HepG2 (cell line): Measurements from ENCODE around the gene POMT2. TPM values are rescaled to one million over a fixed set of nuclear protein-coding genes. Genes with fewer than 3 reads are reported as not detected.

Experiments
- ATAC-seq: fragments of 200-7000 bp; cut with Tn5 transposase; 3 replicates; pipeline ENCODE4 v1.9.1; 2020; ENCODE audit warnings: mild to moderate bottlenecking, moderate library complexity
- BruUV-seq: library from RNA; stranded (reverse); fragments of 400-500 nt; replicated peaks from 2 replicates; lab custom pipeline; 2021; lab: Mats Ljungman, UMichigan
- CTCF ChIA-PET: fragments of 300-600 bp; formaldehyde crosslinking; extraction: SDS; loops from one replicate; lab custom pipeline; 2021; ENCODE audit warnings: low total read pairs, inconsistent platforms, low intra/inter-chr PET ratio; lab: Yijun Ruan, JAX
- POLR2A ChIA-PET: fragments of 350-600 bp; sonication (Branson Sonifier 250); formaldehyde crosslinking; loops from one replicate; lab custom pipeline; 2020; ENCODE audit warnings: antibody characterized with exemption, inconsistent platforms; lab: Yijun Ruan, JAX
- DNase-seq: peaks from one replicate; pipeline ENCODE4 v3.0.0-alpha.2; 2015; ENCODE audit warnings: low spot score
- FAIRE-seq: peaks from 3 replicates; lab custom pipeline; 2011; peaks lifted over from hg19 to GRCh38; lab: Jason Lieb, UNC
- H2AFZ ChIP-seq: one replicate; pipeline ENCODE4 v1.6.1; 2011; ENCODE audit warnings: low read length, inconsistent platforms
- H3K27ac ChIP-seq: fragments of 300-600 bp; 3 replicates; pipeline ENCODE4 v1.8.0; 2011; ENCODE audit warnings: mixed run types, mild to moderate bottlenecking, mixed read lengths, low read length, inconsistent platforms; ENCODE audit not compliant: insufficient read depth; ENCODE audit errors: extremely low read length
- H3K27me3 ChIP-seq, 2 experiments: fragments of 200-600 bp in 1 of 2; 2 replicates in 1 of 2; 3 replicates in 1 of 2; pipeline versions ENCODE4 v1.6.0 to v1.8.0; 2011; ENCODE audit warnings: low read length in 2 of 2, mild to moderate bottlenecking in 2 of 2, moderate library complexity in 2 of 2, inconsistent platforms in 1 of 2; ENCODE audit not compliant: insufficient read depth in 2 of 2, control insufficient read depth in 1 of 2
- H3K36me3 ChIP-seq, 2 experiments: fragments of 200-600 bp in 1 of 2; replicated peaks in 1 of 2; 2 replicates in 1 of 2; 3 replicates in 1 of 2; pipeline versions ENCODE4 v1.5.1 to v1.8.0; 2011; ENCODE audit warnings: low read length in 2 of 2, inconsistent platforms in 1 of 2; ENCODE audit not compliant: insufficient read depth in 2 of 2, control insufficient read depth in 1 of 2
- H3K4me1 ChIP-seq: 2 replicates; pipeline ENCODE4 v1.5.1; 2012; ENCODE audit warnings: low read length, inconsistent platforms; ENCODE audit not compliant: insufficient read depth
- H3K4me2 ChIP-seq: 2 replicates; pipeline ENCODE4 v1.6.0; 2011; ENCODE audit warnings: low read depth, low read length, inconsistent platforms
- H3K4me3 ChIP-seq, 3 experiments: fragments of 200-600 bp in 1 of 3; sonication (generic), shearing (Covaris generic) in 1 of 3; replicated peaks in 1 of 3; 2 replicates each; pipeline ENCODE4 v1.5.1; 2011 to 2016; ENCODE audit warnings: low read length in 3 of 3, inconsistent platforms in 2 of 3, low read depth in 2 of 3, mild to moderate bottlenecking in 2 of 3, control low read depth in 1 of 3, mixed read lengths in 1 of 3; ENCODE audit not compliant: insufficient read depth in 1 of 3
- H3K79me2 ChIP-seq: one replicate; pipeline ENCODE4 v1.6.1; 2011; ENCODE audit warnings: low read length, inconsistent platforms; ENCODE audit not compliant: insufficient read depth
- H3K9ac ChIP-seq: 2 replicates; pipeline ENCODE4 v1.6.0; 2011; ENCODE audit warnings: mild to moderate bottlenecking, low read depth, low read length, inconsistent platforms; ENCODE audit not compliant: insufficient read depth
- H3K9me3 ChIP-seq: 2 replicates; pipeline ENCODE4 v1.5.1; 2012; ENCODE audit warnings: mild to moderate bottlenecking, low read length
- H4K20me1 ChIP-seq: 2 replicates; pipeline ENCODE4 v1.6.0; 2011; ENCODE audit warnings: inconsistent platforms, mild to moderate bottlenecking, low read length, moderate library complexity; ENCODE audit not compliant: insufficient read depth
- FOXM1 ChIP-seq: sonication (generic); formaldehyde crosslinking; IDR thresholded peaks from 2 replicates; pipeline ENCODE4 v1.5.0; 2020; ENCODE audit warnings: missing genetic modification reagents
- HNRNPLL ChIP-seq: fragments of 200-400 bp; formaldehyde crosslinking; IDR thresholded peaks from 2 replicates; pipeline ENCODE4 v1.6.1; 2017; ENCODE audit warnings: mild to moderate bottlenecking, low read depth, low read length; ENCODE audit not compliant: poor library complexity, severe bottlenecking
- HOXA7 ChIP-seq: sonication (generic); formaldehyde crosslinking; IDR thresholded peaks from 2 replicates; pipeline ENCODE4 v1.8.1; 2022; ENCODE audit warnings: mild to moderate bottlenecking, missing genetic modification reagents, moderate library complexity
- HOXD1 ChIP-seq: sonication (generic); formaldehyde crosslinking; IDR thresholded peaks from 2 replicates; pipeline ENCODE4 v1.5.0; 2020; ENCODE audit warnings: missing genetic modification reagents
- JDP2 ChIP-seq: sonication (generic); formaldehyde crosslinking; IDR thresholded peaks from 2 replicates; pipeline ENCODE4 v1.8.1; 2022; ENCODE audit warnings: missing genetic modification reagents, borderline replicate concordance
- MED1 ChIP-seq: sonication (generic); formaldehyde crosslinking; IDR thresholded peaks from 2 replicates; pipeline ENCODE4 v1.4.0; 2020; ENCODE audit warnings: missing genetic modification reagents
- MIER2 ChIP-seq: IDR thresholded peaks from 2 replicates; pipeline ENCODE4 v1.6.1; 2016; ENCODE audit warnings: missing biosample characterization, missing genetic modification reagents
- PHF20 ChIP-seq: sonication (generic); formaldehyde crosslinking; IDR thresholded peaks from 2 replicates; pipeline ENCODE4 v1.5.0; 2020; ENCODE audit warnings: mild to moderate bottlenecking, missing genetic modification reagents
- SRSF9 ChIP-seq: fragments of 200-400 bp; formaldehyde crosslinking; IDR thresholded peaks from 2 replicates; pipeline ENCODE4 v1.6.1; 2018; ENCODE audit warnings: borderline replicate concordance, mild to moderate bottlenecking, low read depth, low read length; ENCODE audit not compliant: insufficient read depth, poor library complexity, severe bottlenecking
- U2AF1 ChIP-seq: fragments of 200-400 bp; formaldehyde crosslinking; optimal IDR thresholded peaks from 2 replicates; pipeline ENCODE3; 2017; ENCODE audit warnings: mild to moderate bottlenecking, low read depth, low read length
- ZNF235 ChIP-seq: sonication (generic); formaldehyde crosslinking; IDR thresholded peaks from 2 replicates; pipeline ENCODE4 v1.8.1; 2023; ENCODE audit warnings: mild to moderate bottlenecking, missing genetic modification reagents, borderline replicate concordance
- ZNF24 ChIP-seq: fragments of 450-650 bp; IDR thresholded peaks from 2 replicates; pipeline ENCODE4 v1.6.1; 2017; ENCODE audit warnings: antibody characterized with exemption, mild to moderate bottlenecking
- ZNF550 ChIP-seq: sonication (generic); formaldehyde crosslinking; IDR thresholded peaks from 2 replicates; pipeline ENCODE4 v1.4.0; 2020; ENCODE audit warnings: mild to moderate bottlenecking, missing genetic modification reagents, borderline replicate concordance
- ZNF781 ChIP-seq: sonication (generic); formaldehyde crosslinking; IDR thresholded peaks from 2 replicates; pipeline ENCODE4 v1.5.1; 2020; ENCODE audit warnings: borderline replicate concordance, mild to moderate bottlenecking, missing genetic modification reagents; ENCODE audit errors: not compliant biosample characterization
- ZNF879 ChIP-seq: sonication (generic); formaldehyde crosslinking; IDR thresholded peaks from 2 replicates; pipeline ENCODE4 v1.8.1; 2023; ENCODE audit warnings: missing genetic modification reagents
- WGBS: methylation state at CpG from one replicate; pipeline ENCODE4 v1.1.6; 2017; ENCODE audit warnings: low lambda C conversion rate; 5-methylcytosine and 5-hydroxymethylcytosine counted together
- in situ Hi-C: cut with HindIII; loops from 2 replicates; pipeline ENCODE4 v1.10.0; 2017; ENCODE audit warnings: low pct_unique_long_range_greater_than_20kb; ENCODE audit not compliant: extremely low pct_ligation_motif_present
- intact Hi-C: fragments of 100-400 bp; cut with micrococcal nuclease; formaldehyde crosslinking; loops from one replicate; pipeline ENCODE4 v1.10.0; 2022; ENCODE audit not compliant: unreplicated experiment
- polyA plus RNA-seq, 8 experiments: library from polyadenylated mRNA; depleted of rRNA in 3 of 8; stranded (reverse) in 7 of 8; unstranded in 1 of 8; fragments of >200 nt; fragmentation: Illumina TruSeq in 4 of 8; extraction: Trizol in 4 of 8; gene quantifications; 2 replicates each; pipeline versions ENCODE4 v1.2.1 to v1.2.3, GENCODE V29; 2011 to 2016; ENCODE audit warnings: low read depth in 4 of 8, missing spikeins in 1 of 8, mixed read lengths in 1 of 8; ENCODE audit not compliant: insufficient read depth in 1 of 8
- total RNA-seq, 5 experiments: library from RNA; depleted of rRNA; stranded (reverse); fragments of >200 nt; fragmentation: Illumina TruSeq; extraction: Trizol; gene quantifications; 2 replicates each; pipeline ENCODE4 v1.2.3, GENCODE V29; 2016; ENCODE audit warnings: low read depth in 1 of 5
- TF ChIP-seq, protein P1 (sequence below): sonication (generic); formaldehyde crosslinking; IDR thresholded peaks from 2 replicates; pipeline ENCODE4 v1.5.0; 2020; ENCODE audit warnings: missing genetic modification reagents
- TF ChIP-seq, protein P2 (sequence below): sonication (generic); formaldehyde crosslinking; conservative IDR thresholded peaks from 2 replicates; pipeline ENCODE4 v1.8.0; 2022; ENCODE audit warnings: missing genetic modification reagents

POMT2 gene
- total and polyA plus RNA-seq, 2 of the 13 experiments (the other 11 are each of a cell fraction or from before 2014, with no cell fraction given), result 15.3 to 15.9 TPM

DNA sequence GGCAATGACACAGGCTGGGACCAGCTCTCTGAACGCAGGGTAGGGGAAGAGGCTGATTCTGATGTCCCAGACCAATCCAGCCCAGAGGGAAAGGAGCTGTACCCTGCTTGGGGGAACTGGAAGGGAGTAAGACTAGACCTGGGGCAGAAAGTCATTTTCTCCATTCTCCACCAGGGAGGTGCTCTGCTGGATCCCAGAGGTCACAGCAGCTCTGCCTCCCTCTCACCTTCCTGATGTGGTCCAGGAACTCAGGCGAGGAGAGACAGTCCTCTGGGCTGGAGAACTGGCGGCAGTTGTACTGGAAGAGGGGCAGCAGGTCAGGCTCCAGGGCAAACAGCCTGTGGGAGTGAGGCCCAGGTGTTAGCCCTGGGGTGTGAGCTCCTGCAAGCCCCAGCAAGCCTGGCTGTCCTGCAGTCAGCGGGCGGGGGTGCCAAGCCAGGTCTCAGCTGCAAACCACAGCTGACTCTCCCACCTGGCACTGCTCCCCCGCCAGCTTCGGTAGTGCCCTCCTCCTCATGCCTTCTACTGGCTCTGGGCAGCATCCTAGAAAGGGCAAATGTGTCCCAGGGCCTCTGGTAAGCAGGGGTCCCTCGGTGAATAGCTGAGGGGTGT lies 51.6 kb downstream of the POMT2 start:
- DNase-seq (no peak), FAIRE-seq (no peak), ATAC-seq (peak; percentile 44)
- 17% methylated on average over 3 of the region's 8 CpGs for WGBS
- in situ Hi-C loops, result no loop called here
- Histone ChIP-seq H3K4me1 (no peaks in the 10 kb centered on the region), H3K27me3 (peaks cover 9 to 39% of the 10 kb centered on the region in 2 experiments; a peak in 4 of 5 replicates), H3K9ac (no peak overlapping the region), H3K4me2 (no peak overlapping the region), H3K36me3 (no peaks in the 10 kb centered on the region), H3K79me2 (no peaks in the 10 kb centered on the region), H3K9me3 (no peaks in the 10 kb centered on the region), H2AFZ (no peak overlapping the region), H3K4me3 (no peak overlapping the region), H3K27ac (no peak overlapping the region), H4K20me1 (peaks cover 2% of the 10 kb centered on the region; the same call in 1 of the 2 replicates)
- POLR2A ChIA-PET, result no interaction called here
- BruUV-seq, result no TSS peak
- intact Hi-C loops, result no loop called here
- TF ChIP-seq ZNF781 (CRISPR knock-in tag) (no peak), ZNF235 (no peak), SRSF9 (no peak), ZNF550 (CRISPR knock-in tag) (no peak), ZNF879 (CRISPR knock-in tag) (no peak), HOXA7 (CRISPR knock-in tag) (no peak), FOXM1 (CRISPR knock-in tag) (no peak), JDP2 (CRISPR knock-in tag) (no peak), PHF20 (CRISPR knock-in tag) (no peak), HNRNPLL (no peak), MED1 (CRISPR knock-in tag) (no peak), ZNF24 (no peak), MIER2 (CRISPR knock-in tag) (no peak), U2AF1 (no peak), HOXD1 (CRISPR knock-in tag) (no peak)
- TF ChIP-seq, protein P1, sequence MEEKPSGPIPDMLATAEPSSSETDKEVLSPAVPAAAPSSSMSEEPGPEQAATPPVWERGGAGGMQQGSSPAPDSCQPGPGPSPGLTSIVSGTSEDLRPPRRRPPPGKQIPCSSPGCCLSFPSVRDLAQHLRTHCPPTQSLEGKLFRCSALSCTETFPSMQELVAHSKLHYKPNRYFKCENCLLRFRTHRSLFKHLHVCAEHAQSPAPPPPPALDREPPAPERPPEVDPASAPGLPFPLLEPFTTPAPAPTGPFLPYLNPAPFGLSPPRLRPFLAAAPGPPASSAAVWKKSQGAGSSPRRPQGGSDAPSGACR (CRISPR knock-in tag), result no peak
- TF ChIP-seq, protein P2, sequence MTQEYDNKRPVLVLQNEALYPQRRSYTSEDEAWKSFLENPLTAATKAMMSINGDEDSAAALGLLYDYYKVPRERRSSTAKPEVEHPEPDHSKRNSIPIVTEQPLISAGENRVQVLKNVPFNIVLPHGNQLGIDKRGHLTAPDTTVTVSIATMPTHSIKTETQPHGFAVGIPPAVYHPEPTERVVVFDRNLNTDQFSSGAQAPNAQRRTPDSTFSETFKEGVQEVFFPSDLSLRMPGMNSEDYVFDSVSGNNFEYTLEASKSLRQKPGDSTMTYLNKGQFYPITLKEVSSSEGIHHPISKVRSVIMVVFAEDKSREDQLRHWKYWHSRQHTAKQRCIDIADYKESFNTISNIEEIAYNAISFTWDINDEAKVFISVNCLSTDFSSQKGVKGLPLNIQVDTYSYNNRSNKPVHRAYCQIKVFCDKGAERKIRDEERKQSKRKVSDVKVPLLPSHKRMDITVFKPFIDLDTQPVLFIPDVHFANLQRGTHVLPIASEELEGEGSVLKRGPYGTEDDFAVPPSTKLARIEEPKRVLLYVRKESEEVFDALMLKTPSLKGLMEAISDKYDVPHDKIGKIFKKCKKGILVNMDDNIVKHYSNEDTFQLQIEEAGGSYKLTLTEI (CRISPR knock-in tag), result no peak
- CTCF ChIA-PET, result no interaction called here
